Neutrophil (primary cell): Measurements from ENCODE around the gene TERB2.
"Not testable (repeated sequence)": the region's sequence is repeated elsewhere in the genome, so short reads cannot be mapped to it uniquely, and the experiment has no call there.

Experiments
- H3K27ac ChIP-seq: fragments of 200-600 bp; sonication (generic); 2 replicates; pipeline ENCODE4 v1.5.1; 2016; ENCODE audit warnings: mild to moderate bottlenecking, moderate library complexity
- H3K27me3 ChIP-seq: fragments of 200-600 bp; sonication (generic); 2 replicates; pipeline ENCODE4 v1.6.0; 2016; ENCODE audit warnings: mild to moderate bottlenecking
- H3K36me3 ChIP-seq: fragments of 200-600 bp; sonication (generic); 2 replicates; pipeline ENCODE4 v1.5.1; 2017
- H3K4me1 ChIP-seq, 2 experiments: fragments of 200-600 bp in 1 of 2; sonication (generic) in 1 of 2; 1 replicate in 1 of 2; 2 replicates in 1 of 2; pipeline versions ENCODE4 v1.5.1 to v1.6.1; 2013 to 2016; ENCODE audit warnings: low read depth in 1 of 2, low read length in 1 of 2, mild to moderate bottlenecking in 1 of 2, moderate library complexity in 1 of 2; ENCODE audit not compliant: control insufficient read depth in 1 of 2, insufficient read depth in 1 of 2
- H3K4me3 ChIP-seq, 2 experiments: fragments of 200-600 bp in 1 of 2; sonication (generic) in 1 of 2; 1 replicate in 1 of 2; 2 replicates in 1 of 2; pipeline ENCODE4 v1.5.1; 2013 to 2016; ENCODE audit warnings: low read depth in 1 of 2, low read length in 1 of 2, mild to moderate bottlenecking in 1 of 2, moderate library complexity in 1 of 2
- H3K9me3 ChIP-seq: fragments of 200-600 bp; sonication (generic); 2 replicates; pipeline ENCODE4 v1.5.1; 2016
- TF ChIP-seq, protein P1 (sequence below): fragments of 200-600 bp; sonication (generic); IDR thresholded peaks from 2 replicates; pipeline ENCODE4 v1.5.1; 2016; ENCODE audit warnings: antibody characterized with exemption

TERB2 gene, protein sequence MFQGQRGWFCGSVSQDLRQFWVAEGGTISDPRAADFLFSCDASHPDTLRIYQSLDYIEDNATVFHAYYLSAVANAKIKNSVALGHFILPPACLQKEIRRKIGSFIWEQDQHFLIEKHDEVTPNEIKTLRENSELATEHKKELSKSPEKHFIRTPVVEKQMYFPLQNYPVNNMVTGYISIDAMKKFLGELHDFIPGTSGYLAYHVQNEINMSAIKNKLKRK

DNA sequence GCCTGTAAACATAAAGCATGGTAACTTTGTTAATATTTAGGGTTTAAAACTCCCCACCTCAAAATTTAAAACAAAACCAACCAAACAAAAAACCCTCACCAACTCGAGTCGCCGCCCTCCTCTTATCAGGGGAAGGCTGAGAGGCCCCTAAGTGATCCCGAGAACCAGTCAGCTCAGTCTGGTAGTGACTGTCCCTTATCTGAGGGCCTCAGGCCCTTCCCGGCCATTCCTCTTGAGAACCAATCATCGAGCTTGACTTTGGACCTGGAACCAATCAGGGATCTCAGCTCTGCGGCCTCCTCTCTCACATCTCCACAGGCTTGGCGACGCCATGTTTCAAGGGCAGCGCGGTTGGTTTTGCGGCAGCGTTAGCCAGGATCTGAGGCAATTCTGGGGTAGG lies at the start of gene TERB2:
TERB2 (plus strand) TSS at position 300 of the 400 bp plus-strand sequence; CDS start at position 332, 32 bp downstream.
- Histone ChIP-seq H3K36me3 (no peaks in the 10 kb centered on the region), H3K4me3 (no peak within 1 kb of the TSS), H3K27me3 (peaks cover 6% of the 10 kb centered on the region), H3K9me3 (no peaks in the 10 kb centered on the region), H3K4me1 (no peaks in the 10 kb centered on the region), H3K27ac (no peak within 1 kb of the TSS)
- TF ChIP-seq, protein P1, sequence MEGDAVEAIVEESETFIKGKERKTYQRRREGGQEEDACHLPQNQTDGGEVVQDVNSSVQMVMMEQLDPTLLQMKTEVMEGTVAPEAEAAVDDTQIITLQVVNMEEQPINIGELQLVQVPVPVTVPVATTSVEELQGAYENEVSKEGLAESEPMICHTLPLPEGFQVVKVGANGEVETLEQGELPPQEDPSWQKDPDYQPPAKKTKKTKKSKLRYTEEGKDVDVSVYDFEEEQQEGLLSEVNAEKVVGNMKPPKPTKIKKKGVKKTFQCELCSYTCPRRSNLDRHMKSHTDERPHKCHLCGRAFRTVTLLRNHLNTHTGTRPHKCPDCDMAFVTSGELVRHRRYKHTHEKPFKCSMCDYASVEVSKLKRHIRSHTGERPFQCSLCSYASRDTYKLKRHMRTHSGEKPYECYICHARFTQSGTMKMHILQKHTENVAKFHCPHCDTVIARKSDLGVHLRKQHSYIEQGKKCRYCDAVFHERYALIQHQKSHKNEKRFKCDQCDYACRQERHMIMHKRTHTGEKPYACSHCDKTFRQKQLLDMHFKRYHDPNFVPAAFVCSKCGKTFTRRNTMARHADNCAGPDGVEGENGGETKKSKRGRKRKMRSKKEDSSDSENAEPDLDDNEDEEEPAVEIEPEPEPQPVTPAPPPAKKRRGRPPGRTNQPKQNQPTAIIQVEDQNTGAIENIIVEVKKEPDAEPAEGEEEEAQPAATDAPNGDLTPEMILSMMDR = no peak

DNA sequence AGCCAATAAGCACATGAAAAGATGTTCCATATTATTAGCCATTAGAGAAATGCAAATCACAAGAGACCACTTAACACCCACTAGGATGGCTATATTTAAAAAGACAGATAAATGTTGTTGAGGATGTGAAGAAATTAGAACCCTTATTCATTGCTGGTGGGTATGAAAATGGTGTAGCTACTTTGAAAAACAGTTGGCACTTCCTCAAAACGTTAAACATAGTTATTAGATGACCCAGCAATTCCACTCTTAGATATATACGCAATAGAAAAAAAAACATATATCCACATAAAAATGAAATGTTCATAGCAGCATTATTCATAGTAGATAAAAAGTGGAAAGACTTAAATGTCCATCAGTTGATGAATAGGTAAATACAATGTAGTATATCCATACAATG lies 47.1 kb upstream of the TERB2 start:
- no peaks in the 10 kb centered on the region for H3K36me3 ChIP-seq
- H3K4me1 ChIP-seq = no peaks in the 10 kb centered on the region
- TF ChIP-seq, protein P1 = no peak
- H3K27me3 ChIP-seq = no peaks in the 10 kb centered on the region
- no peak overlapping the region for H3K27ac ChIP-seq
- no peak overlapping the region for H3K4me3 ChIP-seq
- no peaks in the 10 kb centered on the region for H3K9me3 ChIP-seq

DNA sequence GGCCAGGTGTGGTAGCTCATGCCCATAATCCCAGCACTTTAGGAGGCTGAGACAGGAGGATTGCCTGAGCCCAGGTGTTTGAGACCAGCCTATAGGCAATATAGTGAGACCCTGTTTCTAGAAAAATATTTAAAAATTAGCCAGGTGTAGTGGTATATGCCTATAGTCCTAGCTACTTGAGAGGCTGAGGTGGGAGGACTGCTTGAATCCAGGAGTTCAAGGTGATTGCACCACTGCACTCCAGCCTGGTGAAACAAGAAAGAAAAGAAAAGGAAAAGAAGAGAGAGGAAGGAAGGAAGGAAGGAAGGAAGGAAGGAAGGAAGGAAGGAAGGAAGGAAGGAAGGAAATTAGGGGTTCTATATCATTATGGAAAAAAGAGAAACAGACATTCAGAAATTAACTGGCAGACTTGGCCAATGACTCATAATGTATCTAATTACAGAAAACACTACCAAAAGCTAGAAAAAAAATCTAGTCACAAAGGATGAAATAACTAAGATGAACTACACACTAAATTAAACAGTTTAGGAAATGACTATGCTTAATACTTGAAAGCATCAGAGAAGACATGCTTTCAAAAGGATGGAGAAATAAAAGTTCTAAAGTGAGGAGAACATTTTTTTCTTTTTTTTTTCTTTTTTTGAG lies 45.4 kb upstream of the TERB2 start:
- Histone ChIP-seq H3K36me3 (no peaks in the 10 kb centered on the region), H3K27me3 (no peaks in the 10 kb centered on the region), H3K27ac (no peak overlapping the region), H3K4me1 (no peaks in the 10 kb centered on the region), H3K4me3 (no peak overlapping the region), H3K9me3 (no peaks in the 10 kb centered on the region)
- TF ChIP-seq, protein P1 = no peak

DNA sequence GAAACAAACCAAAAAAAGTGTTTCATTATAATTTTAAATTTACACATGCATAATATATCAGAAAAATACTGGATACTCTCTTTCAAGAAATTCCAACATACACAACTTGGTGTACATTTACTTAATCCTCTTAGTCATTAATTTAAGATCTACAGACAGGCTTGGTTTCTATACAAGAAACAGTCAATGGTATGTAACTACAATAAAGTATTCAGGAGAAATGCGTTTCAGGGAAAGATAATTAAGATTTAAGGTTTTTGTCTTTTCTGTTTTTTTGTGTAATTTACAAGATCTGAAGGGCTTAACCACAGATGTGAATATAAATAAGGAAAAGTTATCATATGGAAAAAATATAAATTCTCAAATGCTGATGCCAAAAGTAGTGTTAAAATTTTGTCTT lies 44.3 kb upstream of the TERB2 start:
- H3K27me3 ChIP-seq, H3K27ac ChIP-seq, H3K4me3 ChIP-seq, H3K4me1 ChIP-seq, H3K36me3 ChIP-seq, H3K9me3 ChIP-seq: not testable (repeated sequence)

DNA sequence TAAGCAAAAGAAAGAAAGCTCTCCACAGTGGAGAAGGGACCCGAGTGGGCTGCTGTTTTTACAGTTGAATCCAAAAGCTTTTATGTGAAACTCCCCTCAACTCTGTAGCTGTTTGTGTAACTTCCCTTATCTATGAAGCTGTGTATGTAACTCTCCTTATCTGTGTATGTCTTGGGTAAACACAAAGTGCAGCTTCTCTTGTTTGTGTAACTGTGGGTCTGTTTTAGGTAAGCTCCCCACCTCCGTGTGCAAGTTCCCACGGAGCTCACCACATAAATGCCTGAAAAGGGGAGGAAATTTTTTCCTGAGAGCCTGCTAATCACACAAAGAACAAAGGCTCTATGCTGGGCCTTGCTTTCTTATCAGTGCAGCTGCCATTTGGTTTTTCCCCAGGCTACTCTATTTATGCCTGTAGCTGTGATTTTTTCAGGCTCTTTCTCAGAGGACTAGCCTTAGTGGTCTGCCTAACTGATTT lies 43.5 kb upstream of the TERB2 start:
- H3K9me3 ChIP-seq, H3K27ac ChIP-seq, H3K27me3 ChIP-seq, H3K36me3 ChIP-seq, H3K4me3 ChIP-seq, H3K4me1 ChIP-seq: not testable (repeated sequence)

DNA sequence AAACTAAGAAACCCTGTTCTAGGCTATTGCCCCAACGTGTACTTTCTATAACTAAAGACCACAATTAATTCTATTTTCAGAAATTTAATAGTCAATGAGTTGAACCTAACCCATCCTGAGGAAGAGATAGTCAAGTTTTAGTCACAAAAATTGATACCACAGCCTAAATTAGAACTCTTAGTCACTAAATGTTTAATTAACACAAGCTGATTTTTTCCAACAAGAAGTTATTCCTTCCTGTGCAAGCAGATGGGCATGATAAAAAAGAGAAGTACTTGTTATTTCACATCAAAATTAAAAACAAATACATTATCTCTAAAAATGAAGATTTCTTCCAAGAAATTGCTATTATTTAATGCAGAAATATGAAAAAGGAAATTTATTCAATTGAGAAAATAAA lies 38.4 kb upstream of the TERB2 start:
- H3K9me3 ChIP-seq = no peaks in the 10 kb centered on the region
- H3K27ac ChIP-seq = no peak overlapping the region
- no peaks in the 10 kb centered on the region for H3K27me3 ChIP-seq
- no peaks in the 10 kb centered on the region for H3K4me1 ChIP-seq
- no peaks in the 10 kb centered on the region for H3K36me3 ChIP-seq
- H3K4me3 ChIP-seq = no peak overlapping the region
- TF ChIP-seq, protein P1 = no peak

DNA sequence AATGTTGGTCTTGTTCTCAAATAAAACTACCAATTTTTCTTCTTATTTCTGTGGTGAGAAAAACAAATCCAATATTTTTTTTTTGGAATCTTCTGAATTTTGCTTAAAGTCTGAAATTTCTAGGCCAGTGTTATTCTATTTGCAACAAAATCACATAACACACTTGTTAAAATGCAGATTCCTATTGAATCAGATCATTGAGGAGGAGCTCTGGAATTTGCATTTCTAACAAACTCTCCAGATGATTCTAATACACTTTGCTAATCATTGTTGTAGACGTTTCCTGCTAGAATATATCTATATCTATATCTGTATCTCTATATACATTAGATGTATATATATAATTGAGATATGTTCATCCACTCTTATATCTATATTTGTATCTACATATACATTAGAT lies 27.8 kb upstream of the TERB2 start:
- not testable (repeated sequence) for H3K4me3 ChIP-seq, H3K36me3 ChIP-seq, H3K27me3 ChIP-seq, H3K27ac ChIP-seq, H3K4me1 ChIP-seq, H3K9me3 ChIP-seq

DNA sequence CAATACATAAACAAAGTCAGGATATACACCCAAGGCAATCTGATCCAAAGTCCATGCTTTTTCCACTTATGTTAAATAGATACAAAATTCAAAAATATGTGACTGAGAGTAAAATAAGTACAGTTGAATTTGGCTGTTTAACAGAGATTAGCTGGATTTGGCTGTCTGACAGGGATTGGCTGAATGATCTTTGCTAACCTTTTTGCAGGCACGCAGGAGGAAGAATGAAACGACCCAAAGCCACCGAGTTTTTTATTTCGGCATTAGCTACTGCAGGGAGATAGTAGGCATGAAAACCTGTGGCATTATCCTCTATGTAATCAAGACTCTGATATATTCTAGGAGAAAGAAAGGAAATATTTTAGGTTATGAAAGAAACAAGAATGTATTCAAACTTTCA lies 26.2 kb upstream of the TERB2 start:
- H3K27me3 ChIP-seq, H3K4me1 ChIP-seq, H3K4me3 ChIP-seq, H3K9me3 ChIP-seq, H3K27ac ChIP-seq, H3K36me3 ChIP-seq: not testable (repeated sequence)

DNA sequence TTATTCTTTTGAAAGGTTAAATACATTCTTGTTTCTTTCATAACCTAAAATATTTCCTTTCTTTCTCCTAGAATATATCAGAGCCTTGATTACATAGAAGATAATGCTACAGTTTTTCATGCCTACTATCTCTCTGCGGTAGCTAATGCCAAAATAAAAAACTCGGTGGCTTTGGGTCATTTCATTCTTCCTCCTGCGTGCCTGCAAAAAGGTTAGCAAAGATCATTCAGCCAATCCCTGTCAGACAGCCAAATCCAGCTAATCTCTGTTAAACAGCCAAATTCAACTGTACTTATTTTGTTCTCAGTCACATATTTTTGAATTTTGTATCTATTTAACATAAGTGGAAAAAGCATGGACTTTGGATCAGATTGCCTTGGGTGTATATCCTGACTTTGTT lies 1.8 kb downstream of the TERB2 start:
- H3K36me3 ChIP-seq, H3K4me3 ChIP-seq, H3K27ac ChIP-seq, H3K27me3 ChIP-seq, H3K9me3 ChIP-seq, H3K4me1 ChIP-seq: not testable (repeated sequence)
